ENCODE measurements around the gene FOCAD.

FOCAD gene

DNA sequence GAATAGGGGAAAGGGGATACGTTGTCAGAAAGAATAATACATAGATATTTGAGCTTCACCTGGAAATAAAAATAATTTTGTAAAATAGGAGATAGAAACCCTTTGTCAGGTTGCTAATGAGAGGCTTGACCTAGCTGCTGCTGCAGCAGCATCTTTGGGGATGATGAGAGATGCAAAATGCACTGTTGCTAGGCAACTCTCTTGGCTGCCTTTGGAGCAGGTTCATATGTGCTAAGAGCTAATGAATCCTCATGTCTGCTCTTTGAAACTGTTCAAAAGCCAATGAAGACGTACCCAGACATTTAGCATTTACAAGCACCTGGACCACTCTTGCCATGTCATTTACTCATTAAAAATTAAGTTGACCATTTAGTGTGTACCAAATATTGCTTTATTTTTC is 121.7 kb downstream of the FOCAD start:
- FAIRE-seq: no peak

DNA sequence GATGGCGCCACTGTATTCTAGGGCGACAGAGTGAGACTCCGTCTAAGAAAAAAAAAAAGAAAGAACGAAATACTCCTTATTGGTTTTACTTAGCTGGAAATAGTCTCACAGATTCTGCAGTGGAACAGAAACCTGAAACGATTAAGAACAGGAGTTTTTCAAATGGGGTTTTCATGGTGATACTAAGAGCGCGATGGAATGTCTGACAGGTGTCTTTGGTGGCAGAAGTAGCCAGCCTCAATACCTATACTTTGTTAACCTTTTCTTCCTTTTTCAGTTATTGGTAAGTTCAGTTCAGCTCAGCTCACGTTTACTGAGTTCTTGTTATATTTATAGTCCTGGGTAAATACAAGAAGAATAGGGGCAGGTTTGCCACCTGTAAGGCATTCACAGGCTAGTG is 123.9 kb downstream of the FOCAD start:
- no peak for FAIRE-seq

GRCh38 chr9:20811872-20812271 is 127.8 kb downstream of the FOCAD start:
- FAIRE-seq: no peak

- FAIRE-seq: peak; percentile 85
These were observed 132.1 kb downstream of the FOCAD start for GRCh38 chr9:20815923-20816703.

DNA sequence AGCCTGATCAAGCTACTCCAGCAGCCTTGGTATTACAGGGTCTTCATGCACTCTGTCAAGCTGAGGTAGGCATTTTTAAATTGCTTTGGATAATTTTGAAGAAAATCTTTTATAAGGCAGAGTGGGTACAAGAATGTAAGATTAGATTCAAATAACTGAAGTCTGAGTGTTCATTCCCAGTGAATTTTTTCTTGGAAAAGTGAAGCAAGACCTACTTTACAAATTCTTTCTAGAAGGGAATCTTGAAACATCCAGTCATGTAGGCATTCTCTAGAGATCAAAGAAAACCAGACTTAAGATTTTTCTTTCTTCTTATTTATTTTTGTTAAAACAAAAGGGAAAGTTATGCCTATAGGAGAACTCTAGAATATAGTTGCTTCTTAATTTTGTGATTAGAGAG is 139.0 kb downstream of the FOCAD start:
- no peak for FAIRE-seq

DNA sequence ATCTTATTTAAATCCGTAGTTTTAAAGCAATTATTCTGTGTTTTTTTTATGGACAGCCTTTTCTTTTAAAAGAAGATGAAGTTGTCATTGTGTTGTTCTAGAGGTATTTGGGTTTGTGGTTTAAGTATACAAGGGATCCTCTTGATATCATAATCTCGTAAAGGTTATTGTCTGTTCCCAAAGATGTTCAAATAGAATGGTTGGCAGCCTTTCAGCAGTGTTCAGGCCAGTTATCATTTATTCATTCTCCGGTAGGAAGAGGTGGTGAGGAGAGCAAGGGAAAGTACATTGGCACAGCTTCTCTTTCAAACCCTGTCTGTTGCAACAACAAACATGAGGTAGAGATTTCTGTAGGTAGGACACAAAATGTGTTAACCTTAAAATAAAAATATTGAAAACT is 147.0 kb downstream of the FOCAD start:
- FAIRE-seq: no peak

GRCh38 chr9:20832775-20833174 is 148.7 kb downstream of the FOCAD start:
- FAIRE-seq: no peak

- no peak for FAIRE-seq
These were observed 151.6 kb downstream of the FOCAD start for GRCh38 chr9:20835377-20836286.

GRCh38 chr9:20837166-20837565 is 153.1 kb downstream of the FOCAD start:
- no peak for FAIRE-seq

DNA sequence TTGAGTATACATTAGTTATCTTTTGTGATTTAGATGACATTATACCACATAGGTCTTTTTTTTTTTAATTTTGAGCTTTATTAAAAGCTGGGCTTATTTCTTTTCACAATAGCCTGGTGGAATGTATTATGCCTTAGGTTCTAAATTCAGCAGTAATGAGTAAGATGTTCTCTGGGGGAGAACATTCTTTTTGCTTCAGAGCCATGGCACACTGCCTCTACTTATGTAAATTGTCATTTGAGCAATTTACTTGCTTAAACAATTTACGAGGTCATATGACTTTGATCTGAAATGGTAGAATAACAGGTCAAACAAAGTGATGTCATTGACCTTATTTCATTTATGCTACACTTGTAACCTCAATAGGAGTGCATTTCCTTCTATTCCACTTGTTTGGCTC is 154.2 kb downstream of the FOCAD start:
- FAIRE-seq: peak; percentile 21

- no peak for FAIRE-seq
These were observed 160.9 kb downstream of the FOCAD start for GRCh38 chr9:20844916-20845315.

- no peak for FAIRE-seq
These were observed 164.4 kb downstream of the FOCAD start for GRCh38 chr9:20848490-20848889.

- no peak for FAIRE-seq
These were observed 169.8 kb downstream of the FOCAD start for GRCh38 chr9:20853866-20854265.

GRCh38 chr9:20854444-20854843 is 170.4 kb downstream of the FOCAD start:
- FAIRE-seq: no peak

- FAIRE-seq: no peak
These were observed 179.9 kb downstream of the FOCAD start for GRCh38 chr9:20863945-20864344.

- FAIRE-seq: no peak
These were observed 181.3 kb downstream of the FOCAD start for GRCh38 chr9:20865347-20865746.

GRCh38 chr9:20870115-20870514 is 186.1 kb downstream of the FOCAD start:
- FAIRE-seq: no peak

- no peak for FAIRE-seq
These were observed 188.4 kb downstream of the FOCAD start for GRCh38 chr9:20872340-20872977.

DNA sequence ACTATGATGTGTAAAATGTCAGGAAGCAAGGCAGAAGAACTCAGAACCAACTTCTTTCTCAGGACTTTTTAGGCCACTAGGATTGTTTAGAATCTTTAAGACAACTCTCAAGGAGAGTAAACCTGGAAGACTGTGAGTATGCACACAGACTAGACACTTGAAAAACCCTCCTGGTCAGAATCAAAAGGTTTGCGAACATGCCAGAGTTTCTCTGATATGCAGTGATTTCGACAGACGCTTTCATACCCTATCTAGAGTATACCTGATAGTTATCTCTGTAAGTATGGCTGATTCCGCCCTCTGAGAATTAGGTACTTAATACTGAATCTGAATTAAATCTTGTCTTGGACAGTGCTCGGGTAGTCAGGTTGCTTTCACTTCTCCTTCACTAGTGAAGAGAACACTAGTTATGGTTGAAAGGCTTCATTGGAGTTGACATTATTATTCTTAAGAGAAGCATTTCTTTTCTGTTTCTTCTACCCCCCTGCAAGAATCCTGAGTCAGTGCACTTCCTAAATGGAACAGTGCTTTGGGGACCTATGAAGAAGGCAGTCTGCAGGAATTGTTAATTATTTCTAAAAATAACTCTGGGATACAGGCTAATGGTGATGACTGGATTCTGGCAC is 189.3 kb downstream of the FOCAD start:
- no peak for FAIRE-seq

DNA sequence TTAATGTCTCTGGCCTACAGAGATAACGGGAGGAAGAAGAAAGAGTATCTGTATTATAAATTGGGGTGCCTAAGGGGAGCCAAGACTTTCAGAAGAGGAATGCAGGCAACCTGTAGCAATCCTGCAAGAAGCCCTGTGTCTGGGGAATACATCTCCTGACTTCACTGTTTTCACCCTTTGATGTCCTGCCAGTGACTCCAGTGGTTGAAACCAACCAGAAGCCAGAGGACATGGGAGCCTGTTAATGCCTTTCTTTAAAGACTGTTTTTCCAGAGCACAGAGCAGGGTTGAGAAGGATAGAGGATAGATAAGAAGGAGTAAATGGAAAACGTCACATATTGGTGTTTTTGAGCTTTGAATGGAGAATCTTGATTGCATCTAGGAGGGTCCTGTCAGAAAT is 196.2 kb downstream of the FOCAD start:
- no peak for FAIRE-seq

- peak; percentile 64 for FAIRE-seq
These were observed 196.6 kb downstream of the FOCAD start for GRCh38 chr9:20880675-20881074.

DNA sequence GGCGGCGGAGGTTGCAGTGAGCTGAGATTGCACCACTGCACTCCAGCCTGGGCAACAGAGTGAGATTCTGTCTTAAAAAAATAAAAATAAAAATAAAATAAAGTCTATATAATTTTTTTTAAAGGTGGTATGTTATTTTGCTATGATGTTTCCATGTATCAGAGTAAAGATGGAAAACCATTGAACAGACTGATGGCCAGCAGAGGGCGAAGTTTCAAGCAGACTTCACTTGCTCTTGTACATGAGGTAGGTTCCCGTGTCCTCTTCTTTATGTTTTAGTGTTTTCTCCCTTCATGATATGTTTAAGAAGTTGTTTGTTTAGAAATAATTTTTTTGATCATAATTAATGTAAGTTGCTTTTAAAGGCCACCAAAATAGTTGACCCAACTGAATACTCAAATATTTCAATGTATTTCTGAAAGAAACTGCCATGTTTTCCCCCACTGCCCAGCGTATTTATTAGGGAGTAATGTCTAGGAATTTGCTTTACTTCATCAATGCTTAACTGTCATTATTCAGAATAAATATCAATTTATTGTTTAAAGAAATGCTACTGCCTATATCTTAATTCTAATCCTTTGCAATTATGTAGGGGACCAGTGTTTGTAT is 201.0 kb downstream of the FOCAD start:
- peak; percentile 76 for FAIRE-seq

Measured in endometrium (tissue), 2 donors.